Femur (tissue), 1 donor: ENCODE measurements around the gene PRKAG2.

Source experiments
- DNase-seq: peaks from one replicate; pipeline ENCODE4 v3.0.0-alpha.2; 2017

Gene PRKAG2

DNA sequence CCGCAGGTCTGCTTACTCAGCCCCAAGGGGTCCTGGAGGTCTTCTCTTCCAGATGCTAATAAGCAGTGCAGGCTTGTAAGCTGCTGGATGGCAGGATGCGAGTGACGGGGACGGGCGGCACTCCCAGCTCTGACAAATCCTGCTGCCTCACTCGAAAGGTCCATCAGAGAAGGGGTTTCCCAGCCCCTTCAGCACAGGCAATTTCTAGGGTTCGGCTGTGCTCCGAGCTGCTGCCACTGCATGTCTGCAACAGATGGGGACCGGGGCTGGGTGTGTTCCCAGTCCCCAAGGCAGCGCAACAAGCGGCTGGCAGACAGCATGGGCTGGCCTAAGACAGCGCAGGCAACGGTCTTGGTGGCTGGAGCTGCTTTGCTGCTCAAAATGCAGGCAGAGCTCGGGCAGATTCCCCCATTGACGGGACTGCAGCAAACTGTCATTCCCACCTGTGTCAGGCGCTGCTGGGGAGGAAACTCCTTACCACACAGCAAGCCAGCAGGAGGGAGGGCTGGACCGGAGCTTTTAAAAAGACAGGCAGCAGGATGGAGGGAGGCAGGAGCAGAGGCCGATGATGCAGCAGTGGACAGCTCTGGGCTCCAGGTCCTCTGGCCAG is 62.4 kb downstream of the PRKAG2 start:
- no peak for DNase-seq

DNA sequence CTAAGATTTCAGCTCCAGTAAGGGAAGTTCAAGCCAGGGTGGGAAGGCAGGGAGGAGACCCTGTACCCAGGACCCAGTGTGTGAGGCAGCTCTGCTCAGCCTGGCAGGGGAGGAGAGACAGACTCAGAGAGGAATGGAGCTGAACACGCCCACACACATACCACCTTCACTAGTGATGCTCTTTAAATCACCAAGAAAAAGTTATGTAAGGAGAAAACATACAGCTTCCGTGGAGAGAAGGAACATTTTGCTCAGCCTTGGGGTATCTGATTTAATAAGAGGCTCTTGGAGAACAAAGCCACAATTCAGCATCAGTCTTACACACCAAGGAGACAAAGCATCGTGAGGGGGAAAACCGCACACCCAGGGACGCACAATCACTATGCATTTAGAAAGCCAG is 62.9 kb downstream of the PRKAG2 start:
- no peak for DNase-seq

DNA sequence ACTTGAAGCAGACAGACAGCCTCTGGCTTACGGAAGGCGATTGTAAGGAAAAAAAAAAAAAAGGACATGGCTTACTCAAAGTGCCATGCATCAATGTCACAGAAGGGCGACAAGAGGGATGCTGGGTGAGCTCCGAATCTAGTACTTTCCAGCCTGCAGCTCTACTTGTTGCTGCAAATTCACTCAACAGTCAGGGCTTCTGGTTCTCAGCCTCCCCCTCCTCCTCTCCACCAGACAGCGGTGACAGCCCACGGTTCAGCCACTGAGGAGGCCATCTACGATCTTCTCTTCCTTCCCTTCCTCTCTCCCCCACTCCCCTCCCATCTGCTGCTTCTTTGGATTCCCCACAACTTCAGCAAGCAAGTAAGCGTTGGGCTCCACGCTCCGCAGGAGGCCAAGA is 63.5 kb downstream of the PRKAG2 start:
- DNase-seq = no peak

DNA sequence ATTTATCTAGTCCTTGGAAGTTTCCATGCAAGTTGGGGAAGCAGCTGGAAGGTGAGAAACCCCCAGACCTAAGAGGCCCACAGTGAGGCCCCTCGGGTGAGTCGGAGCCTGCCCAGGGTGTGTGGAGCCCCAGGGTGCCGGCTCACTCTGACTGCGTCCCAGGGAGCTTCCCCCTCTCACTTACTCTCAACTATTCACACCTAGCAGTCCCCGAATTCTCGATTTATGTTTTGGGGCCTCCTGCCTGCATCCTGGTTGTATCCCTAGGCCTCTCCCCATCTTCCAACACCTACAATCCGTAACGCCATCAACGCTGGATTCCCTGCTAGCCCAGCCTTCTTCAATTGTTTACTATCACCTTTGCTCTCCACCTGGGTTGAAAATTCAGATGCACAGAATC is 63.9 kb downstream of the PRKAG2 start:
- DNase-seq = no peak

DNA sequence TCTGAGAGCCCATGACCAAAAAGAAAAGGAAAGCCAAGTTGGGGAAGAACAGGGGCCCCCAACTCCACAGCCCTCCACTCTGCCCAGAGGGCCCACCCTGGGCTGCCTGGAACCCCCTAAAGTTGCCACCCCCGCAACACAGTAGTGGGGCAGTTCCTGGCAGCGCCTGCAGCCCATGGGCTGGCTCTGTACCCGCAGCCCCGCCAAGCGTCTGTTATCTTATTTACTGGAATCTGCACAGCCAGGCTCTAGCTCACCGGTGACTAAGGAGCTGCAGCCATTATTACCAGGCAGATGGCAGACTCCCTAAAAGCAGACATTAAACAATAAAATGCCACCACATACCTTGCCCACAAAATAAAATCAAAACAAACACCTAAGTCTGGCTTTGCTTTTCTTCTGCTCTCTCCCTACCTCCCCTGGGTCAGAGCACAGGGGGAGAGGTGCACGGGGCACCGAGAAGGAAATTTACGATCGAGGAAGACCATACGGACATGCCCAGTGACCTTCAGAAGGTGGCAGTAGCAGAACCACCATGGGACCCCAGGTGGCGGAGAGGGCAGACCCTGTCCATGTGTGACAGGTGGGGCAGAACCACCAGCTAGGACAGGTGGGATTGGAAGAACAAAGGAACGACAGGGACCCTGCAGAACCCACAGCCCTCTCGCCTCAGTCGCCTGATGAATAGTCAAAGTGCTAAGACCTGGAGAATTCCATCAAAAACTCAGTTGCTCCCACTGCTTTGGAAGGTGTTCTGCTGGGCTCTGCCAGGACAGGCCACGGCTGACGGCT is 66.3 kb downstream of the PRKAG2 start:
- no peak for DNase-seq

DNA sequence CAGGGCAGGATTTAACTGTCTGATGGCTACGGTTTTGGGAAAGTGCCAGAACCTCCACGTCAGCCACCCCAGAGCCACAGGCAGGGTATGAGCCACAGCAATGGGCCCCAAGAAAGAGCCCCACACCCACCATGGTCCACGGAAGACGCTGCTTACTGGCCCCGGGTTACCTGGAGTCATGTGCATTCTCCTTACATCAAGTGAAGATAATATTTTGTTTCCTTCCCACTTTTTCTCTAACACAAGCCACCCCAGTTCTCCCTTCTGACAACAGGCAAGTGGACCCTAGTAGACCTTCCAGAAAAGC is 67.1 kb downstream of the PRKAG2 start:
- DNase-seq = no peak

DNA sequence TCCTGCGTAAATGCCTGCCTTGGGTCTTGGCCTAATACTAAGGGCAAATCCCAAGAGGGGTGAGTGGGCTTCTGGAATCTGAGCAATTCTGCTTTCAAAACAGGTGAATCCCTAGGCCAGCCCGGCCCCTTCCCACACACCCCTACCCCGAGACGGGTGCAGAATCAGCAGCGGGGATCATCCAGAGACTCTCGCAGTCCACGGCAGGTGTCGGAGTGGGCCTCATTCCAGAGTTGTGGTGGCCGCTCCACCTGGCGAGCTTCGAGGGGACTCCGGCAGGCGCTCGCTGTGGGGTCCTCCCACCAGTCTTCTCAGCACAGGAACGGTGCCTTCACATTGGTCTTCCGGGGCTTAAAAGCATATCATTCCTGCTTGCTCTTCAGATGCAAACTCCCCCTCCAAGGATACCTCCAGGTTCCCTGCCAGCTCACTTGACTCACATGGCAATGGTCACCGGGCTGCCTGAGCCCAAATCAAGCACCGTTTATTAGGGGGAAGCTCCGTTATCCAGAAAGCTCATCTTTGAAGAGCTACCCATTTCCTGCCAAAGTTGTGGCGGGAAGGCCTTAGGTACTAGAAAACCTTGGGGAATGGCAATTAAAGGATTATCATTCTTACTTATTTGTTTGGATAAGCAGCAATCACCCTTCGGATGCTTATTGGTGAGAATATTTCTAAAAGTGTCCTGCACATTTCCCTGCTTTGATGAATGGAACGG is 67.6 kb downstream of the PRKAG2 start:
- no peak for DNase-seq

DNA sequence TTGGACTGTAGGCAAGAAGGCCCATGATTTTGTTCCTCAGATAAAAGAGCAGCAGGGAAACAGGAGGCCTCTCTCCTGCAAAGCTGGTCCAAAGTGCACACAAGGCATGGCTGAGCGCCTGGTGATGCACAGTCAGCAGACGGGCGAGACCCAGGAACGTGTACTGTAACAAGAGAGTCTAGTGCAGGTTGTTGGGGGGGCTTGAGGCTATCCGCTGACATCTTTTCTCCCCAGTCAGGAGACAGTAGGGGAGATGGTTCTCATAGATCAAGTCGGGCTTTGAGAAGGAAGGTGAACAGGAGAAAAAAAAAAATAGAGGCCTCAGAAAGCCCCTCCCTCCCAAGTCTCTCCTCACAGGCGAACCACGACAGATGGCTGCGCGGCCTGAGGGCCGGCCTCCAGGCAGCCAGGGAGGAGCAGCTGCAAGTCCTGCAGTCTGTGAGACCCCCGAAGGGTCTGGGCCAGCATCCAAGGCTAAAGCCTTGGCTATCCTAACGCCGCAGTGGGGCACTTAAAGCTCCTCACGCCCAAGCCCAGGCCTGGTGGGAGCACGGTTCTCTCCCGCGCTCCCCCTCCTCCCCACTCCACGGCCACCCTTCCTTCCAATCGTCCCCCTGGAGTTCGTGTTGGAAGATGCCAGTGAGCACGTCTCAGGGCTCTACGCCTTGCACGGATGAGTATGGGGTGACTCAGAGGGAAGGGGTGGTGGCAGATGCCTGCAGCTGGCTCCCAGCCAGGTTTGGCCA is 68.3 kb downstream of the PRKAG2 start:
- DNase-seq = no peak

DNA sequence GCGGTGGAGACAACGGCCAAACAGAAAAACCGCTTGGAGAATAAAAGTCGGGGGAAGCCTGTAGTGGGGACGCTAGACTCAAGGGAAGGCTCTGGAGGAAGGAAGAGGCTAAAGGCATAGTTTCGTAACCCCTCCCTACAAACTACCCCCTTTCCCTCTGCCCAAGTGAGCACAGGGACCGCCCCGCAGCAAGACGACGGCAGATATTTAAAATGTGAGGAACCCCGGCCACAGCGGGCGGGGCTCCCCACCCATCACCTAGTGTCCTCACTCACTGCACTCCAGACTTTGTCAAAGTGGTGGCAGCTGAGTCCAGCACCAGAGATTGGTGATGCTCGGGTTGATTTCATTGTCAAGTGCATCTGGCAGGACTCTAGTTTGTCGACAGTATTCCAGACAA is 69.1 kb downstream of the PRKAG2 start:
- no peak for DNase-seq

DNA sequence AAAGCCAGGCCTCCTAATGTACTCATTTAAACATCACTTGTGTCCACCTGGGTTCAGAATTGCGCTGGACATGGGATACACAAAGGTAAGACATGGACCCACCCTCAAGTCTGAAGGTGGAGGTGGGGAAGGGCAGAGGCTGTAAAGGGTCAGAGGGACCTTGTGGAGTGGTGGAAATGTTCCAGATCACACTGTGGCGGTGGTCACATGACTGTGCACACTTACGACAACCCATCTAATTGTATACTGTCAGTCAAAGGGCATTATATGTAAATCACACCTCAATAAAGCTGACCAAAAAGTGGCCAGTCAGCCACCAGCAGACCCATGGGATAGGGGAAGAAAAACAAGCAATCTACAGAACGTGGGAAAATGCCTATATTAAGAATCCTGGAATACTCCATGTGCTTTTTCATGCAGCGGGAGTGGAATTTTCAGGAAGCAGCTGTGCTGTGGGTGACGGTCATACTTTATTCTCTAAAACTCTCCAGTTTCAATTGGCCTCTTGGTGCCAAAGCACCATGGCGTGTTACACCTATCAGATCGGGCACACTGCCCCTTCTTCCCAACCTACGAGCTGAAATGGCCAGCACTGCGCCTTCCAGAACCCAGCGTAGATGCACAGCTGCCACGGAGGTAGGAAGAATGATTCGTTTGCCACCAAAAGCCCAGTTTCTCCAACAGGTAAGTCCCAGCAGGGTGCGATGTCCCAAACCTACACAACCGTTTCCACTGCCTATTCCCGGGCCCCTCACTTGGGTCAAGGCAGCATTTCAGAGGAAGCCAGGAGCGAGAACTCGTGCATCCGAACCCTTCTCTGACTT is 69.8 kb downstream of the PRKAG2 start:
- no peak for DNase-seq

DNA sequence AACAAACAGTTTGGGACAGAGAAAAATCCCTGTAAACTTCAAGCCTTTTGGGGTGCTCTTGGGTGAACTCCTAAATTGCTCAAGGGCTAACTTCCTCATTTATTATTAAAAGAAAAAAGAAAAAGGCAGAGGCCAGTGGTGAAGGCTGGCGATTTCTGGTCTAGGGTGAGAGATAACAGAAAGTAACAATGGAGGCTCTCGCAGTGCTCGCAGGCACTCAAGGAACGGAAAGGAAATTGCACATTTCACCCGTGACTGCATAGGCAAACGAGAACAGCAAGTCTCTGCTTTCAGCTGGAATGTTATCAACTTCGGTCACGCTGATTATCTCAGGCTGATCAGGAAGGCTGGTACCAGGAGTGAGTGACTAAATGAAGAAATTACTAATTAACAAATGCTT is 70.7 kb downstream of the PRKAG2 start:
- no peak for DNase-seq

DNA sequence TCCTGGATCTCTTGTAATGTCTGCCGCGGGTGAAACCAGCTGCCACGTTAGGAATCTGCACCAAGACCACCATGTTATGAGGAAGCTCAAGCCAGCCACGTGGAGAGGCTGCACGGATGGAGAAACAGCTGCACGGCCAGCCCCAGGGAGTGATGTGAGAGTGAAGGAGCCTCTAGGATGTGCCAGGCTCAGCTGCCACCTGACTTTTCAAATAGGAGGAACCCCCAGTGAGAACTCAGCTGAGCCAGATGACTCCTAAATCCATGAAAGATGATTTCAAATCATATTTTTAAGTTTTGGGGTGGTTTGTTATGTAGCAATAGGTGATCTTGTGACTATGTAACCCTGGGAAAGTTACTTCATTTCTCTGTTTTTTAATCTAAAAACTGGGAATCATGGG is 71.7 kb downstream of the PRKAG2 start:
- DNase-seq = no peak

DNA sequence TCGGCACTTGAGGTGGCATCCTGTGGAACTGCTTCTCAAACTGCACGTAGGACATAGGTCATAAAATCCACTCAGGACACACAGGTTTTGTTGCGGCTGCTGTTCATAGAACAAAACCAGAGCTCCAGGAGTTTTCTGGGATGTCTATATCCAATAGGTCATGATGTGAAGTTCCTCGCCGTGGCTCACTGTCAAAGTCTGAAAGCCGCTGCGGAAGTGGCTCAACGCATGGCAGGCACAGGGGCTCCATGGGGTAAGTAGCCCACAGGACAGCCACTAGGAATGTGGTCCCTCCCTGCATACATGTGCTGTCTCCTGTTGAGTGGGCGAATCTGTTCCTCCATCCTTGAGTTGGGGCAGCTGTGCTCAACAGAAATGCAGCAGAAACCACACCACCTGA is 72.2 kb downstream of the PRKAG2 start:
- no peak for DNase-seq

DNA sequence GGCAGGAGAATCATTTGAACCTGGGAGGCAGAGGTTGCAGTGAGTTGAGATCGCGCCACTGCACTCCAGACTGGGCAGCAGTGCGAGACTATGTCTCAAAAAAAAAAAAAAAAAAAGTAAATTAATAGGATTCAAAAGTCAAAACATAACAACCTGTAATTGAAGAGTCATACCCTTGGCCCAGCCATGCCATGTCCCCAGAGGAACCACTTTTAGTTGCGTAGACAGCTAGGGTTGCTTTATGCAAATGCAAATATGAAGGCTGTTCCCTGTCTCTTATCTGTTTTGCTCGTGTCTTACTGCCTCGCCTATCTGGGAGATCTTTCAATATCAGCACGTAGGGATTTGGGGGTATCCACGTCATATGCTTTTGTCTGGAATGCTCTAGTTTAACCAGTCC is 73.1 kb downstream of the PRKAG2 start:
- DNase-seq = no peak

DNA sequence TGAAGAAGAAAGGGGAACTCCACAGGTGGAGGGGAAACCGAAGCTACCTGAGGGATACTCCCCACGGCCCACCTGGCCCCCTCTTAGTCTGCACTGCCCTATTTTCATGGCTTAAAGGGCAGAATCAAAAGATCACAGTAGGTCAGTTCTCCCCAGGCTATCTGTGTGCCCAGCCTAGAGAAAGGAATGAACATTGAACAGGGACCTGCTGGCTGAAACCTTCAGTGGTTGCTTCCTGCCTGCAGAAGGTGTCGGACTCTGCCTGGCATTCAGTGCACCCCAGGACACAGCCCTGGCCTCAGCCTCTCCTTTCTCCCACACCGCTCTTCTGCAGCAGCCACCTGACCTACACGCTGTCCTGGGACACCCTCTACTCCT is 74.5 kb downstream of the PRKAG2 start:
- no peak for DNase-seq

DNA sequence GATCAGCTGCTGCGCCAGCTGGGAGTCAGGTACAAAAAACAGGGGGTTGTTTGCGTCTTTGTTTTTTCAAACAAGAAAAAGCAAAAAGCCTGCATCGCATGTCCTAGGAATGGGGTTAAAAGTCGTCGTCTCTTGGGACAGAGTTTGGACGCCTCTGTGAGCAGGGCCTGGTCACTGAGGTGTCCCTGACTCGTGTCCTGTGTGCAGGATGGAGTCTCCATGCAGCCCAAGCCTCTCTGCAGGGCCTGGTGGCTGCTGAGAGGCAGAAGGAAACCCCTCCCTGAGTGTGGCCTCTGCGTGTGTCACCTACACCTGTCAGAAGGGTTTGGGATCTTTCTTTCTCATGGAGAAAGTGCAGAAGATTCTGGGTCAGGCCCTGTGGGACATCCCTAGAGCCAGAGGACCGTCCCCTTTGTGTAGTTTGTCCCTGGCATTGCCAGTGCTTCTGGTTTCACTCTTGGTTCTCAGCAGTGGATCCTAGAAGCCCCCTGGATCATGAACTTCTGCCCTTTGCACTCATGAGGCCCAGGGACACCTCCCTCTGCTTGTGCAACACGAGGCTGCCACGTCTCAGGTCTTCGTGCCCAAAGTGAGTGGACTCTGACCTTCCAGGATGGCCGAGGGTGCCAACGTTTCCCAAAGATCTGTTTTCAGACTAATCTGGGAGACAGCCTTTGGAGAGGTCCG is 75.0 kb downstream of the PRKAG2 start:
- DNase-seq = no peak

DNA sequence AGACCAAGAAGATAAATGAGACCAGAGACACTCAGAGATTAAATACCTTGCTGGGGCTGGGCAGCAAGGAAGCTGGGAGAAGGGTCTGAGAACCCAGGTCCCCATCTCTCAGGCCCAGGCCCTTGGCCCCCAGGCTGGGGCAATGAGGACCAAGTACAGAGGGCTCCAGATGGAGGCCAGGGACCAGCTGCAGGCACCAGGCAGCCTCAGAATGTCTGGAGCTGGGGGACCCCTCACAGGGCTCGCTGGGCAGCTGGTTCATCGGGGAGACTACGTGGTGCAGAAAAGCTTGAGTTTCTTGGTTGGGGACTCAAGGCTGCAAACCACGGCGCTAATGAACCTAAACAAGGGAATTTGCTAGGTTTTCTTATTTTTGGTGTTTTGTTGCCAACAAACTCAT is 75.6 kb downstream of the PRKAG2 start:
- DNase-seq = no peak

DNA sequence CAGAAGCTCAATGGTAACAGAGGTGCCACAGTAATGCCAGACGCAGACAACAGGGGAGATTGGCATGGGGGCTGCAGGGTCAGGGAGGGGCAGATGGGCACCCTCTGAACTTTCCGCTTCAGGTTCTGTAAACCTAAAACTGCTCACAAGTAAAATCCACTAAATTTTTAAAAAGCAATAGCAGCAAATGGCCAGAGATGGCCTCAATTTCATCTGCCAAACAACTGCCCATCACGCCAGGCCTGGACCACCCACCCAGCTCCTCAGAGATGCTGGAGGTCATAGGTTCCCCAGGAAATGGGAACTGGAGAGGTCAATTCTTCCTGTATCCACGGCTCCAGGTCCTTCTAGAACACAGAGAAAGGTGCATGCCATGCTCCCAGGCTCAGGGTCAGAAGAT is 76.1 kb downstream of the PRKAG2 start:
- no peak for DNase-seq

DNA sequence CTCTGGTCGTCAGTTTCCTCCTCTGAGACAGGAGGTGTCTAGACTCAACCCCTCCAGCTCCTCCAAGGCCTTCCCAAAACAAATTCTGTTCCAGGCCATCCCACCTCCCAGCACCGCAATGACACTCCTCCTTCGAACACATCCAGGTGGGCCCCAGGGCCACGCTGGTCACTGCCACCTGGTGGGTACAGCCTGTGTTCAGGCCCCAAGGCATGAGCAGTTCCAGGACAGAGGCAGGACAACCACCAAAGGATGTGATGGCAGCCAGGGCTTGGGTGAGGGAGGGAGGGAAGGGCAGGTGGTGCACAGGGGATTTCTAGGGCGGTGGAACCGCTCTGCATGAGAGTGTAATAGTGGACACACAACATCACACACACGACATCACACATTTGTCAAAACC is 76.5 kb downstream of the PRKAG2 start:
- DNase-seq = no peak

DNA sequence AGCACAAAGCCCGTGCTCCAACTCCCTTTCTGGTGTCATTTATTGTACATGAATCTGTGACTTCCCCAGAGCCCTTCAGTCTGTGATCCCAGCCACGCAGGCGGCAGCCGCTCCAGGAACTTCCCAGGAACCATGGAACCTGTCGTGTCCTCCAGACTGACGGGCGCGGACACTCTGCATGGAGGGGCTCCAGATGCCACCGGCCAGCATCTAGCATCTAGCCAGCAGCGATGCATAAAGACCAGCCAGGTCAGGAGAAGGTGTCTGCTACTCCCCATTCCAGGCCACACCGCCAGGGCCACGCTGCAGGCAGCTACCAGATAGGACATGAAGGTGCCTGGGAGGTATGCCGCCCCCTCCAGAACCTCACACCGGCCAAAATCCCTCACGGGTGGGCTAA is 77.4 kb downstream of the PRKAG2 start:
- DNase-seq = no peak

DNA sequence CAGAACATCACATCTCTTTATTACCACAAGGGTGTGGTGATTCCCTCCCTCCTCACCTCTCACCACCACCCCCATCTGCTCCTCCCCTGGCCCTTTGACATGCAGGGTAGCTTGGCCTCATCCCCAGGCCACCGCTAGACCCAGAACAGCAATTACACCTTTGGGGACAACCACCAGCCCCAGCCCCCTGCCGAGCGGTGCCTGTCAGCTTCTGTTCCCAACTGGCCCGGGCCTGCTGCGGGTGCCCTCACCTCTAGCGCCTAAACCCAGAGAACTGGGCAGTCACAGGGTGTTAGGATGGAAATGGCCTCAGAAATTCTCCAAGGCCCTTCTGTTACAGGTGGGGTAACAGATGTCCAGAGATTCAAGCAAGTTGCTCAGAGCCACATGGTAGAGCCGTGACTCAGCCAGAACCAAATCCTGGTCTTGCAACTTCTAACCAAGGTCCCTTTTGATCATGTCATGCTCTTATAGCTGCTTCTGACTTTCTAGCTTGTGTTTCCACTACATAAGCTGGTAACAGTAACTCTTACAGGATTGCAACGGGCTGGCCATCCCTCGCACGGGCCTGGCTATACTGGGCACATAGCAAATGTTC is 78.0 kb downstream of the PRKAG2 start:
- DNase-seq = no peak
